Endodermal cell (in vitro differentiated cells): ENCODE results near the gene PBLD. TPM values are rescaled to one million over a fixed set of nuclear protein-coding genes. Genes with fewer than 3 reads are reported as not detected.
A peak's percentile ranks its signal among the peaks of the same experiment; 100 is the strongest.

Experiments used
- DNase-seq: peaks from one replicate; pipeline ENCODE4 v3.0.0-alpha.2; 2017
- H3K27ac ChIP-seq: 2 replicates; pipeline ENCODE4 v1.5.1; 2013; ENCODE audit warnings: mild to moderate bottlenecking, low read depth, low read length, moderate library complexity
- H3K27me3 ChIP-seq: 2 replicates; pipeline ENCODE4 v1.6.1; 2013; ENCODE audit warnings: mild to moderate bottlenecking, low read length, moderate library complexity; ENCODE audit not compliant: insufficient read depth, control insufficient read depth, poor library complexity, severe bottlenecking
- H3K36me3 ChIP-seq: 2 replicates; pipeline ENCODE4 v1.7.0; 2013; ENCODE audit warnings: mild to moderate bottlenecking, low read length, moderate library complexity; ENCODE audit not compliant: control insufficient read depth, insufficient read depth
- H3K4me1 ChIP-seq: one replicate; pipeline ENCODE4 v1.7.0; 2013; ENCODE audit warnings: low read length; ENCODE audit not compliant: control insufficient read depth, insufficient read depth
- H3K4me3 ChIP-seq: 2 replicates; pipeline ENCODE4 v1.5.1; 2013; ENCODE audit warnings: mild to moderate bottlenecking, low read length, moderate library complexity
- H3K9ac ChIP-seq: 2 replicates; pipeline ENCODE4 v1.6.1; 2013; ENCODE audit warnings: mild to moderate bottlenecking, low read length, moderate library complexity; ENCODE audit not compliant: poor library complexity, severe bottlenecking; ENCODE audit errors: extremely low read depth
- H3K9me3 ChIP-seq: 2 replicates; pipeline ENCODE4 v1.6.1; 2013; ENCODE audit warnings: mild to moderate bottlenecking, low read length, moderate library complexity; ENCODE audit not compliant: control insufficient read depth
- H3K27ac Mint-ChIP-seq: 2 replicates; pipeline ENCODE4 v1.8.0; 2020; ENCODE audit warnings: mixed read lengths
- H3K27me3 Mint-ChIP-seq: 2 replicates; pipeline ENCODE4 v1.8.0; 2021; ENCODE audit warnings: mild to moderate bottlenecking, mixed read lengths; ENCODE audit not compliant: insufficient read depth
- H3K36me3 Mint-ChIP-seq: 2 replicates; pipeline ENCODE4 v1.8.0; 2020; ENCODE audit warnings: low read depth, mixed read lengths
- H3K4me1 Mint-ChIP-seq: 2 replicates; pipeline ENCODE4 v1.8.0; 2020; ENCODE audit warnings: mixed read lengths
- H3K4me3 Mint-ChIP-seq: 2 replicates; pipeline ENCODE4 v1.8.0; 2020; ENCODE audit warnings: mild to moderate bottlenecking, moderate library complexity, mixed read lengths
- H3K9me3 Mint-ChIP-seq: 2 replicates; pipeline ENCODE4 v1.8.0; 2020; ENCODE audit warnings: mild to moderate bottlenecking, mixed read lengths
- WGBS, 2 experiments: methylation state at CpG; one replicate each; pipeline versions ENCODE4 v1.1.5 to v1.1.7; 2013; ENCODE audit warnings: missing lambda C conversion rate in 2 of 2, mixed read lengths in 1 of 2; ENCODE audit not compliant: insufficient coverage in 1 of 2, insufficient read length in 1 of 2; 5-methylcytosine and 5-hydroxymethylcytosine counted together
- total RNA-seq, 2 donors: library from RNA; stranded (reverse); fragmentation: NEBNext Ultra II Directional in 1 of 2; extraction: Animal tissue kit (Norgen Biotek cat#: 25700) in 1 of 2; gene quantifications; 2 replicates in 1 of 2; 3 replicates in 1 of 2; pipeline ENCODE4 v1.2.1, GENCODE V29; 2021
- TF ChIP-seq, protein P1 (sequence below): fragments of 200-600 bp; sonication (generic); conservative IDR thresholded peaks from 2 replicates; pipeline ENCODE4 v1.5.0; 2021; ENCODE audit warnings: antibody characterized with exemption, mild to moderate bottlenecking

PBLD gene
- total RNA-seq, 2 donors from 2014 or later, result 5.0 to 5.3 TPM

GRCh38 chr10:68331455-68332258, 1.1 kb downstream of the PBLD start, which contains the start of gene HNRNPH3:
Gene HNRNPH3, plus strand, starts transcription at chr10:68332064. Its CDS starts 5,158 bp downstream, at chr10:68337222.
- DNase-seq, result peak; percentile 99
- Mint-ChIP-seq H3K4me1 (peaks cover 29% of the 10 kb centered on the region), H3K9me3 (no peaks in the 10 kb centered on the region), H3K36me3 (peaks cover 17% of the 10 kb centered on the region), H3K27ac (peak within 1 kb of the TSS; percentile 100), H3K27me3 (no peaks in the 10 kb centered on the region), H3K4me3 (peak within 1 kb of the TSS; percentile 99)
- 1 to 2% methylated on average over 43 to 73 of the region's 73 CpGs for WGBS, 2 experiments
- TF ChIP-seq, protein P1, sequence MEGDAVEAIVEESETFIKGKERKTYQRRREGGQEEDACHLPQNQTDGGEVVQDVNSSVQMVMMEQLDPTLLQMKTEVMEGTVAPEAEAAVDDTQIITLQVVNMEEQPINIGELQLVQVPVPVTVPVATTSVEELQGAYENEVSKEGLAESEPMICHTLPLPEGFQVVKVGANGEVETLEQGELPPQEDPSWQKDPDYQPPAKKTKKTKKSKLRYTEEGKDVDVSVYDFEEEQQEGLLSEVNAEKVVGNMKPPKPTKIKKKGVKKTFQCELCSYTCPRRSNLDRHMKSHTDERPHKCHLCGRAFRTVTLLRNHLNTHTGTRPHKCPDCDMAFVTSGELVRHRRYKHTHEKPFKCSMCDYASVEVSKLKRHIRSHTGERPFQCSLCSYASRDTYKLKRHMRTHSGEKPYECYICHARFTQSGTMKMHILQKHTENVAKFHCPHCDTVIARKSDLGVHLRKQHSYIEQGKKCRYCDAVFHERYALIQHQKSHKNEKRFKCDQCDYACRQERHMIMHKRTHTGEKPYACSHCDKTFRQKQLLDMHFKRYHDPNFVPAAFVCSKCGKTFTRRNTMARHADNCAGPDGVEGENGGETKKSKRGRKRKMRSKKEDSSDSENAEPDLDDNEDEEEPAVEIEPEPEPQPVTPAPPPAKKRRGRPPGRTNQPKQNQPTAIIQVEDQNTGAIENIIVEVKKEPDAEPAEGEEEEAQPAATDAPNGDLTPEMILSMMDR, result peak; percentile 16
- peaks cover 27% of the 10 kb centered on the region for H3K36me3 ChIP-seq
- no peaks in the 10 kb centered on the region for H3K9me3 ChIP-seq
- H3K27ac ChIP-seq, result peak within 1 kb of the TSS; percentile 98
- peak within 1 kb of the TSS; percentile 99 for H3K9ac ChIP-seq
- peak within 1 kb of the TSS; percentile 100 for H3K4me3 ChIP-seq
- H3K27me3 ChIP-seq, result no peaks in the 10 kb centered on the region
- H3K4me1 ChIP-seq, result no peaks in the 10 kb centered on the region

DNA sequence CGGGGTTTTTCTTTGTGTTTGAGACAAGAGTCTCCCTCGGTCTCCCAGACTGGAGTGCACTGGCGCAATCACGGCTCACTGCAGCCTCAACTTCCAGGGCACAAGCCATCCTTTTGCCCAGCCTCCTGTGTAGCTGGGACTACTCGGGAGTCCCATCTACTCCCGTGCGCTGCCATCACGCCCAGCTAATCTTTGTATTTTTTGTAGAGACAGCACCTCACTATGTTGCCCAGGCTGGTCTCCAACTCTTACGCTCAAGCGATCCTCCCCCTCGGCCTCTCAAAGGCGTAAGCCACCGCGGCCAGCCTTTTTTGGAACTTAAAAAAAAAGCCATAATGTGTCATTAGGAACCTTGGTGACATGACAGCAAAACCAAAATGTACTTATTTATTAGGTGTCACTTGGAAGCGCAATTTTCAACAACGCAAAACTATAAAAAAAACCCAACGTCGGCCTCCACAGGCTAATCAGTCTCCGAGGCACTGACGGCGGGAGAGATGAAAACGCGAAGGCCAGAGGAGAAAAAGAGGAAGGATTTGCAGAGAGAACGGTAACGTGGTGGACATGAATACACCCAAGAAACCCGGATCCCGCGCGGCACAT, 1.8 kb downstream of the PBLD start:
- Mint-ChIP-seq H3K4me3 (peak overlapping the region; percentile 99), H3K27ac (peak overlapping the region; percentile 100), H3K9me3 (no peaks in the 10 kb centered on the region), H3K4me1 (peaks cover 23% of the 10 kb centered on the region), H3K27me3 (no peaks in the 10 kb centered on the region), H3K36me3 (peaks cover 13% of the 10 kb centered on the region)
- Histone ChIP-seq H3K27ac (peak overlapping the region; percentile 98), H3K27me3 (no peaks in the 10 kb centered on the region), H3K9me3 (no peaks in the 10 kb centered on the region), H3K36me3 (peaks cover 23% of the 10 kb centered on the region), H3K4me1 (no peaks in the 10 kb centered on the region), H3K9ac (peak overlapping the region; percentile 99), H3K4me3 (peak overlapping the region; percentile 100)
- TF ChIP-seq, protein P1, result no peak
- 58 to 63% methylated on average over 29 of the region's 29 CpGs for WGBS, 2 experiments
- DNase-seq, result peak; percentile 53

DNA sequence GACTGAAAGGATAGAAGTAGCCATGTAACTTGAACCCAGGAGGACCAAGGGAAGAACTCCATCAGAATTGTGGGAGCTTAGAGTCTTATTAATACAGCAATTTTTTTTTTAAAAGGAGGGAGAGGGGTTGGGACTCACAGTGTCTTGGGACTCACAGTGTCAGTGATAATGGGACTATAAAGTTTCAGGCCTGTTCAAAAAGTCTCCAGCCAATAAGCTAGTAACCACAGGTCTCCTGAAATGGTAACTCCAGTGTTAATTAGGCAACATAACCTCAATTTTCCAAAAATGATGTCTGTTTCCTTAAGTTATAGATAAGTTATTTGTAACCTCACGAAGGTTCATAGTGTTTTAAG, 3.2 kb downstream of the PBLD start:
- H3K4me3 ChIP-seq, result no peak overlapping the region
- no peak overlapping the region for H3K4me3 Mint-ChIP-seq
- TF ChIP-seq, protein P1, result no peak
- H3K4me1 Mint-ChIP-seq, result peaks cover 10% of the 10 kb centered on the region
- H3K9ac ChIP-seq, result no peak overlapping the region
- no peaks in the 10 kb centered on the region for H3K27me3 Mint-ChIP-seq
- no peak overlapping the region for H3K27ac Mint-ChIP-seq
- H3K27me3 ChIP-seq, result no peaks in the 10 kb centered on the region
- no peaks in the 10 kb centered on the region for H3K9me3 ChIP-seq
- peaks cover 12% of the 10 kb centered on the region for H3K36me3 ChIP-seq
- no peaks in the 10 kb centered on the region for H3K4me1 ChIP-seq
- no peak overlapping the region for H3K27ac ChIP-seq
- 100% methylated on average over 1 of the region's 1 CpG for WGBS, 2 experiments
- no peak for DNase-seq
- H3K9me3 Mint-ChIP-seq, result no peaks in the 10 kb centered on the region
- H3K36me3 Mint-ChIP-seq, result peaks cover 13% of the 10 kb centered on the region
